Stimulated activated CD8-positive, alpha-beta memory T cell treated with anti-CD3 and anti-CD28 coated beads, Interleukin-7, amount 100 ng/mL, for 48 hours (primary cell): ENCODE measurements around the gene DHDDS.
"Not testable (repeated sequence)": the region's sequence is repeated elsewhere in the genome, so short reads cannot be mapped to it uniquely, and the experiment has no call there.

Experiments
- DNase-seq, 2 donors: peaks; one replicate each; pipeline ENCODE4 v3.0.0-alpha.2; 2020; ENCODE audit warnings: low read depth in 1 of 2; ENCODE audit errors: extremely low read depth in 1 of 2

The DHDDS gene

DNA sequence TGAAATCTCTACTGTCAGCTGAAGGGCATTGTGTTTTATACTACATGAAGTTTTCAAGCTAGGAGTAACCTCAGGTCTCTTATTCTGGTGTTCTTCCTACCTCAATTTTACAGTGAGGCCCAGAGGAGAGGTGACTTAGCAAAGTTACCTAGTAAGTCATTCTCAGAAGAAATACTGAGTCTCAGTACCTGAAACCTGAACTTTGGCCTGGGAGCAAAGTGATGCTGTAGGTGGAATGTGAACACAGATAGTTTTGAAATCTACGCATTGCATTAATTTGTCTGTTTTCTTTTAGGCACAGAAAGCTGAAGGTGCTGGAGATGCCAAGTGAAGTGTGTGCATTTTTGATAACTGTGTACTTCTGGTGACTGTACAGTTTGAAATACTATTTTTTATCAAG is 42.7 kb downstream of the DHDDS start:
- DNase-seq = no peak

DNA sequence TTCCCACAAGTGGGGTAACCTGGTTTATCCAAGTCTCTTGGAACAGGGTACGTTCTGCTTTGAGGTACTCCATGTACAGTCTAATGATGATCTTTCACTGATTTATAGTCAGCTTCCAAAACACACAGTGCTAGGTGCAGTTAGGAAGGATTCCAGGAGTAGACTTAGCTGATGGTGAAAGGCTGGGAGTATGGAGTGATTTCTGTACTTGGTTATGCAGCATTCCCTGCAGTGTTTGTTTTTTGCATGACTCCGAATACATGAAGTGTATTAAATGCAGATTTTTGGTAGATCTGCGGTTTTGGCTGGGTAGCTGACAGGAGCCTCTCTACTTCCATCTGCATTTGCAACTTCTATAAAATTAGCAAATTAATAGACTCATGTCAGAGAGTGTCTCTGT is 43.9 kb downstream of the DHDDS start:
- no peak for DNase-seq

DNA sequence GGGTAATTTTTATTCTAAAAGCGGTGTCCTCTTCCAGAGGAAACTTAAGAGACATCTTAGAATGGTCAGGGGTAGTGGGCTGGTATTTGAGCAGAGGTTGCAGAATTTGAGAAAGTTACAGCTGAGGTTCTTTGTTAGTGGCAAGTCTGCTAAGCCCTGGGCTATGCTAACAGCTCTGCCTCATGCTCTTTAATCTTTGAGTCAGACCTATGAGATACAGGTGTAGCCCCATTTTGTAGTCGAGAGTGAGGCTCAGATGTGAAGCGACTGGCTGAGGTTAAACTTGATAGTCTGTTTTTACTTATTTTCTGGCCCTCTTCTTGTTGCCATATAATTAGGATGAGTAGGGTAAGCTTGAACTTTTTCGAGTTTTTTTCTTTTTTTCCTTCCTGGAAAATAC is 44.8 kb downstream of the DHDDS start:
- no peak for DNase-seq

DNA sequence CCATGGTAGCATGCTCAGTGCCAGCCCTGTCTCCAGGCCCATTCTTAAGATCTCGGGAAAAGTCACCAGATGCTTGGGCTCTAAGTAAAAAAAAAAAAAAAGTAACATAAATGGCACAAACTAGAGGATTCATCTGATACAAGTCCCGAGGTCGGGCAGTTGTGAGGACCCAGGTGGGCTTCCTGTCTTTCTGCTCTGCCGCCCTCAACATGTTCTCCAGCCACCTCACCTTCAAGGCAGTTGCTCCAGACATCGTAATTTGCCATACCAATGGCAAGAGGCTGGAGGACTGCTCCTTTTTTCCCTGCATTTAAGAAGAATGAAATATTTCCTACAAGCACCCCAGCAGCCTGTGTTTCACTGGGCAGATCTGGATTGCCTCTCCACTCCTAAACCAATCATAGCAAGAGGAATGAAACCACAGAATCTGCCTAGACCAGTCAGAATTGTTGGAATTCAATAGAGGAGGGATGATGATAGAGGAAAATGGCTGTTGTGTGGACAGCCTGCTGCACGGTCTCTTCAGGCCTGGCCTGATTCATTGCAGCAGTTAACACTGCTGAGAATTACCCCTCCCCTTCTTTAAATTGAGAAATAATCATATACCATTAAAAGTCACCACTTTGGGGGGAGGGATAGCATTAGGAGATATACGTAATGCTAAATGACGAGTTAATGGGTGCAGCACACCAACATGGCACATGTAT is 45.5 kb downstream of the DHDDS start:
- DNase-seq = no peak

DNA sequence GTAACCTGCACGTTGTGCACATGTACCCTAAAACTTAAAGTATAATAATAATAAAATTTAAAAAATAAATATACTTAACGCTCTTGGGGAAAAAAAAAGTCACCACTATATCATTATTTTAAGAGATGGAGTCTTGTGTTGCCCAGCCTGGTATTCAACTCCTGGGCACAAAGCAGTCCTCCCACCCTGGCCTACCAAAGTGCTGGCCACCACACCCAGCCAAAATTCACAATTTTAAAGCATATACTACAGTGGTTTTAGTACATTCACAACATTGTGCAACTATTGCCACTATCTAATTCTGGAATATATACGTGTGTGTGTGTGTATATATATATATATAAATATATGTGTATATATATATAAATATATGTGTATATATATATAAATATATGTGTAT is 46.0 kb downstream of the DHDDS start:
- DNase-seq = no peak

DNA sequence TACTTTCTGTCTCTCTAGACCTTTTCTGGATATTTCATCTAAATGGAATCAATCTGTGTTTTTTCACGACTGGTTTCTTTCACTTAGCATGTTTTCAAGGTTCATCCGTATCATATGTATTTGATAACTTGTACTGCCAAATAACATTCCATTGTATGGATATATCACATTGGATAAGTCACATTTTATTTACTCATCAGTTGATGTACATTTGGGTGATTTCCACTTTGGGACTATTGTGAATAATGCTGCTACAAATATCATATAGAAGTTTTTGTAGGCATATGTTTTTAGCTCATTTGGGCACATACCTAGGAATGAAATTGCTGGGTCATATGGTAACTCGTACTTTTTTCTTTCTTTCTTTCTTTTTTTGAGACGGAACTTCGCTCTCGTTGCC is 46.9 kb downstream of the DHDDS start:
- no peak for DNase-seq

DNA sequence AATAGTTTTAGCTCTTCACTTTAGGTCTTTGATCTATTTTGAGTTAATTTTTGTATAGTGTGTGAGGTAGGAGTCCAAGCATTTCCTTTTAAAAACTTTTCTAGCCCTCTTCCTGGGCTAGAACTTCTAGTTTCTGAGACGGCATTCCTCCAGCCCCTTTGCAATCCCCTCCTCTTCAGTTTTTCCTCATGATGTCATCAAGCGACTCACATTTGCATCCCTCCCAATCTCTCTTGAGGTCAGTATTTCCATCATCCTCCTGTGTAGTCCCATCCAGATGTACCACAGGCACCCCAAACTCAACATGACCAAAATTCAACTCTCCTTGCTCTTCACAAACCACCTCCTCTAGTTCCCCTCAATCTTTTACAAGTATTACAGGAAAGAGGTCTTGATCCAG is 50.8 kb downstream of the DHDDS start:
- no peak for DNase-seq

DNA sequence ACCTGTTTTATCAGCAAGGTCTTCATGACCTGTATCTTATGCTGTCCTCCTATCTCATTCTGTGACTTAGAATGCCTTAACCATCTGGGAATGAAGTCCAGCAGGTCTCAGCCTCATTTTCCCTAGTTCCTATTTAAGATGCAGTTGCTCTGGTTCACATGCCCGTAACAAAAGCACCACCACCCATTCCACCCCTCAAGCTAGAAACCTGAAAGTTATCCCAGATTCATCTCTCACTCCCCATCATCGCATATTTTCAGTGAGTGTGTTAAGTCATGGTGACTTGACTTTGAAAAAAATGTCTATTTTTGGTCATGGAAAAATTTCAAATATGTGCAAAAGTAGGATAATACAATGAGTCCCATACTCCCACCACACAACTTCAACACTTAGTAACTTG is 51.9 kb downstream of the DHDDS start:
- no peak for DNase-seq

DNA sequence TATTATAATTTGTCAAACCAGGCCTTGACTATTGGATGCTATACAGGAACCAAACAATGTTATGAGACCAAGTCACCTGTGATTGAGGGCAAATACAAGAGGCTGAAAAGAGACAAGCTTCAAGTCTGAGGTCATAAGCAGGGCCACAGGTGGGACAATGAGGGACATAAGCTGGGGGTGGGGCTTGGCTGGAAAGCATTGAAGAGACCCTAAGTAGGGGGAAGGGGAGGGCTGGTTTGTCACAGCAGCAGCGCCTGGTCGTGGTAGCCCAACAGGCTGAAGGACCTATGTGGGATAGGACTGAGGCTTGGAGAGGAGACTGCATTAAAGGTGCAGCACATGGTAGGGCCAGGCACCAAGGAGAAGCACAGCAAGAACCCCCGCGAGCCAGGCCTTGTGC is 58.0 kb downstream of the DHDDS start:
- no peak for DNase-seq

DNA sequence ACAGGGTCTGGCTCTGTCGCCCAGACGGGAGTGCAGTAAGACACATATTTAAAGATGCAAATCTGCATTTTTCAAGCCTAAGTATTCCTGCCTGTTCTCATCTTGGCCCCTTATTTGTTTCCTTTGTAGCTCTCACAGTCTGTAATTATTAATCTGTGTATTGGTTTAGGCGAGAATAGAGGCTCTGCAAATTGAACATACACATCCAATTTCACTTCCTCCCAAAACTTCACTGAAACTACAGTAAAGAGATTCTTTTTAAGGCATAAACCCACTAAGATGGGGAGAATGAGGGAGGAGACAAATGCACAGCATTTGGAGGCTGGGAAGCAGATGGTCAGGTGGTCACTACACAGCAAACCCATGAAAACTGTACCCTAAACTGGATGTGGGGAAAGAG is 61.1 kb downstream of the DHDDS start:
- DNase-seq = no peak

DNA sequence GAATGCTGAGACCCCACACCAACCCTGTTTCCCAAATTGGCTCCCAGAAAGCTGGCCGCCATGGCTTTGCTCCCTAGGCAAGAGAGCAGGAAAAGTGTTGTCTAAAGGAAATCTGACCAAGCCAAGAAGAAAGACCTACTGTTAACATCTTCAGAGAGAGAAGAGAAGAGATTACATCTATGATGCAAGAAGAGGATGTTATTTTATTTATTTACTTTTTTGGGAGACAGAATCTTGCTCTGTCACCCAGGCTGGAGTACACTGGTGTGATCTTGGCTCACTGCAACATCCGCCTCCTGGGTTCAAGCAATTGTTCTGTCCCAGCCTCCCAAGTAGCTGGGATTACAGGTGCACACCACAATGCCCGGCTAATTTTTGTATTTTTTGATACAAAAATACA is 61.8 kb downstream of the DHDDS start:
- no peak for DNase-seq

DNA sequence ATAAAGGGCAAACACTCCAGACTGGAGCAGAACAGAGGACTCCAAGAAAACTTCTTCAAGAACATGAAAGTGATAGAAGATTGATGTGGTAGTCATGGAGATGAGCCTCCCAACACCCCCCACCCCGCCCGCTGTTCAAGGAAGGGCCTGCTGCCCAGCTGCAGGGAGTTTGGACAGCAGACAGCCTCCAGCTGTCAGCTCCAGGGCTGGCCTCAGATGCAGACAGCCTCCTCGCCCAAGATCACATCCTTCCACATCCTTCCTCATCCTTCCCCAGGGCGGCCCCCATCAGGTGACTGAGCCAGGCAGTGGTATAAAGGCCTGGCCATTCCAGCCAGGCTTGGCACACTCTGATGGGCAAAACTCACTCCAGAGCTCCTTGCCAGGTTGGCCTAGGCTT is 64.7 kb downstream of the DHDDS start:
- DNase-seq = no peak

DNA sequence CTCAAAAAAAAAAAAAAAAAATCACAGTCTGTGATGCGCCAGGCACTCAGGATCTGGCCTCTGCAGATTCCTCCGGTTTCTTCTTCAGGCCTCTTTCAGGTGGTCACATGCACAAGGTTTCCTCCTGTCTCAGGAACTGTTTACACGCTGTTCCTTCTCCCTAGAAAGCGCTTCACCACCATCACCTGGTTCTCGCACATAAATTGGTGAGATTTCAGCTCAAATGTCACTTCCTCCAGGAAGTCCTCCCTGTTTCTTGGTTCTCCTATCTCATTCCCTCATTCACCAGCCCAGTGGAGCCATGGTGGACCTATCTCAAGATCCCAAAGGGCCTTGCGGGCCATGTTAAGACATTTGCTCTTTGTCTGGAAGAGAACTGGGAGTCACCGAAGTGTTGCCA is 66.8 kb downstream of the DHDDS start:
- no peak for DNase-seq

DNA sequence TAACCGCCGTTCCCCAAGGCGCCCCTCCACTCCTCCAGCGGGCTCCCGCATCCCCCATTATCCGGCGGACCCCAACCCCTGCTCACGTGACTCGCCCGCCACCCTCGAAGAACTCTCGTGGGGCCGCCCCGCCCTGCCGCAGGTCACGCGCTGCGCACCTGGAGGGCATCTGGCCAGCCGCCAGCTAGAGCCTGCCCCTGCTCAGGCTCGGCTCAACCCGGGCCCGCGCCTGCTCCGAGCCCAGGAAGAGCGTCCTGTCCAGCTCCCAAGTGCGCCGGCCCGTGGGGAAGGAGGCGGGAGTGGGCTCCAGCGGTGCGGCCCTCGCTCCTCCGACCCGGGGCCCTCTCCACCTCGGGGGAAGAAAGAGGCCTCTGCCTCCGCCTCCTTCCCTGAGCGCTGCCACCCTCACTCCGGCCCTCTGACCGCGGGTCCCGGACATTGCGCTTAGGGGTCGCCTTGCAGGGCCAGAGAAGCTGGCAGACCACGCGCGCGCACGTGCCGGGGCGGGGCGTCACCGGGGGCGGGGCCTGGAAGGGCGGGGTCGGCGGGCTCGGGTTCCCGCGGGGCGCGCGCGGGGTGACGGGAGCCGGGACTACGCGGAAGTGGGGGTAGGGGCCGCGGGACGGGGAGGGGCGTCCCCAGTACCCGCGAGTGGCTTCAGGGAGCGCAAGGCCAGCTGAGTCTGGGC is 68.5 kb downstream of the DHDDS start:
- DNase-seq = peak; percentile 78 to 84

DNA sequence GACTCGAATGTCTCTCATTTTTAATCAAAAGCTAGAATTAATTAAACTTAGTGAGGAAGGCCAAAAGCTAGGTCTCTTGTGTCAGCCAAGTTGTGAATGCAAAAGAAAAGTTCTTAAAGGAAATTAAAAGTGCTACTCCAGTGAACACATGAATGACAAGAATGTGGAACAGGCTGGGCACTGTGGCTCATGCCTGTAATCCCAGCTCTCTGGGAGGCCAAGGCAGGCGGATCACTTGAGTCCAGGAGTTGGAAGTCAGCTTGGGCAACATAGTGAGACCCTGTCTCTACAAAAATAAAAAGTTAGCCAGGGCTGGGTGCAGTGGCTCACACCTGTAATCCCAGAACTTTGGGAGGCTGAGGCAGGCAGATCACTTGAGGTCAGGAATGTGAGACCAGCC is 78.6 kb downstream of the DHDDS start:
- DNase-seq = not testable (repeated sequence)

DNA sequence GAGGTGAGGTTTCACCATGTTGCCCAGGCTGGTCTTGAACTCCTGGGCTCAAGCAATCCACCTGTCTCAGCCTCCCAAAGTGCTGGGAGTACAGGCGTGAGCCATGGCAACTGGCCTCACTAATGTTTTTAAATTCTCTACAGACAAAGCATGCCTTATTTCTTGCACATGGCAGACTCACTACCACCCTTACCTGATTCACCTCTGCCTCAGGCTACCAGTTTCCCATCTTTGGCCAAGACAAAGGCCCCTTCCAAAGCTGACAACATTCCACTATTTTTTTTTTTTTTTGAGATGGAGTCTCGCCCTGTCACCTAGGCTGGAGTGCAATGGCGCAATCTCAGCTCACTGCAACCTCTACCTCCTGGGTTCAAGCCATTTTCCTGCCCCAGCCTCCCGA is 83.7 kb downstream of the DHDDS start:
- not testable (repeated sequence) for DNase-seq

DNA sequence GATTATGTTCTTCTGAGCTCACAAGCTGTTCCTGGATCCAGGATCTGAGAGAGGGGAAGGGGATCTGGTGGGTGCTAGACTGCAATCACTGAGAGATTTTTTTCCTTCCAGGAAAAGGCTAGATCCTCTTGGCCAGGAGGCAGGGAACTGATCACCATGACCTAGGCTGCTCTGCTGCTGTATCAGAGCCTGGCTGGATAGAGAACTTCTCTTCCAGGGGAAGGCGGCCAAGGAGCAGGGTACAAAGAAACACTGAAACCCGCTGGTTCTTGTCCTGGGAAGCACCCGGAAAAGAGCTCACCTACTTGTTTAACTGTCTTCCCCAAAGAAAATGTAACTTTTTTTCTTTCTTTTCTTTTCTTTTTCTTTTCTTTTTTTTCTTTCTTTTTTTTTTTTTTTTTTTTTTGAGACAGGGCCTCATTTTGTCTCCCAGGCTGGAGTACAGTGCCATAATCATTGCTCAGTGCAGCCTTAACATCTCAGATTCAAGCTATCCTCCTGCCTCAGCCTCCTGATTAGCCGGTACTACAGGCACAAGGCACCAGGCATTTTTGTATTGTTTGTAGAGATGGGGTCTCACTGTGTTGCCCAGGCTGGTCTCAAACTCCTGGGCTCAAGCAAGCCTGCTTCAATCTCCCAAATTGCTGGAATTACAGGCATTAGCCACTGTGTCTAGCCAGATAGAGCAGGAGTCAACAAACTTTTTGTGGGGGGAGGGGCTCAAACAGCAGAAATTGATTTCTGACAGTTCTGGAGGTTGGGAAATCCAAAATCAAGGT is 85.1 kb downstream of the DHDDS start:
- no peak for DNase-seq

DNA sequence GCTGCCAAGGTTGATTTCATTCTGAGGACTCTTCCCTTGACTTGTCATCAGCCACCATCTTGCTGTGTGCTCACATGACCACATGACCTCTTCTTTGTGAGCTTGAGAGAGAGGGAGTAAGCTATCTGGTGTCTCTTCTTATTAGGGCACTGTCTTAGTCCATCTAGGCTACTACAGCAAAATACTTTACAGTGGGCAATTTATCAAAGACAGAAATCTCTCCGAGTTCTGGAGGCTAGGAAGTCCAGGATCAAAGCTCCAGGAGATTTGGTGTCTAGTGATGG is 85.6 kb downstream of the DHDDS start:
- no peak for DNase-seq

DNA sequence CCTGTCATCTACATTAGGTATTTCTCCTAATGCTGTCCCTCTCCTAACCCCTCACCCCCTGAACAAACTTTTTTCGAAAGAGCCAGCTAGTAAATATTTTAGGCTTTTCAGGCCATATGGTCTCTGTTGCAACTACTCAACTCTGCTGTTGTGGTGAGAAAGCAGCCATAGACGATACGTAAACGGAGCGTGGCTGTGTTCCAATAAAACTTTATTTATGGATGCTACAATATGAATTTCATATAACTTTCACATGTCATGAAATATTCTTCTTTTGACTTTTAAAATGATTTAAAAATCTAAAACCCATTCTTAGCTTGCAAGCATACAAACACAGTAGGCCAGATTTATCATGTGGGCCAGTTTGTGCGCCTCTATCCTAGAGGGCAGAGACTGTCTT is 86.2 kb downstream of the DHDDS start:
- no peak for DNase-seq

DNA sequence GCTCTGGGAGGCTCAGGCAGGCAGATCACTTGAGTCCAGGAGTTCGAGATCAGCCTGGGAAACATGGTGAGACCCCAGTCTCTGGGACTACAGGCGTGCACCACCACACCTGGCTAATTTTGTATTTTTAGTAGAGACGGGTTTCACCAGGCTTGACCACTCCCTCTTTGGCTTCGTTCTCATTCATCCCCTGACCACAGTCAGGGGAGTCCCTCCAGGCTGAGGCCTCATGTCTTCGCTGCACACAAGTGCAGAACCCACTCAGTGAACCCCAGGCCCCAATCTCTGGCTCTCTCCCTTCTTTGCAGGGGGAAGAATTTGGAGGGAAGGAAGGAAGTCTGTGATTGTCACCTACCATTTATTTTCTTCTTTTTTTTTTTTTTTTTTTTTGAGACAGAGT is 88.2 kb downstream of the DHDDS start:
- DNase-seq = no peak
